ENCODE measurements around the gene BACH2. TPM values are rescaled to one million over a fixed set of nuclear protein-coding genes. Genes with fewer than 3 reads are reported as not detected.

BACH2 gene
- total RNA-seq, 1 experiment from 2014 or later: 2.5 TPM

GRCh38 chr6:89992818-89993217, 303.8 kb downstream of the BACH2 start:
- H3K36me3 ChIP-seq (replicated peaks; ENCODE audit: control insufficient read depth, insufficient read depth, low read length): no peaks in the 10 kb centered on the region
- H3K27me3 ChIP-seq (ENCODE audit: control insufficient read depth, insufficient read depth, low read length): no peaks in the 10 kb centered on the region
- DNase-seq: no peak
- H3K4me3 ChIP-seq (ENCODE audit: insufficient read depth, low read depth, low read length): no peak overlapping the region

DNA sequence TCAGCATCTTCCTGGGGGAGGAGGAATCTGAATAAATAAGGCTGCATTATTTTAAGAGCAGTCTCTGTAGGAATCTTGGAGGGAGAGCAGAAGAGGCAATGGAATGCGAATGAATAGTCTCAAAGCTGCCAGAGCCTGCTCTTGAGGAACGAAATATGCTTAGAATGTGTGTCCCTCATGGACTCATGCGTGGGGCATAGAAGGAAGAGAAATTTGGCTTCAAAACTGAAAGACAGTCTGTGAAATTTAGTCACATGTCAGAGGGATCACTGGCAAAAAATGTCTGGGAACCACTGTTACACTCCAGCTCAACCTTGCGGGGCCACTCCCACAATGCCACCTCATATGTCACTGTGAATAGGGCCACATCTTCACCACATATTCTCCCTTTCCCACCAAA, 306.9 kb downstream of the BACH2 start:
- H3K4me3 ChIP-seq (ENCODE audit: insufficient read depth, low read depth, low read length): no peak overlapping the region

DNA sequence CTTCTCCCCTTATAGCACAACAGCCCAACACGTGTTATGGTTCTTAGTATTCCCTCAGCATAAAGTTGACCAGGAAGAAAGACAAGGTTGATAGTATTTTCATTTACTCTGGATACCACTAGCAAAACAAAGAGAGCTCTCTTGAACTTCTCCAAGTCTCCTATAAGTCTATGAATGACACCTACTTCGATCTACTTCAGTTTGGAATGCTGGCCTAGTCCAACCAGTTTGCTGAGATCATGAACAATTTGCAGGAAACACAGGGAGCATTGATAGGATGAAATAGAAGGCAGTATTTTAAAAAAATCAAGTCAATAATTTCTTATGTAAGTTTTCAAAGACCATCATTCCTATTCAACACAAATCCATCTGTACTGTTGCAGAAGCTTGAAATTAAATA, 308.8 kb downstream of the BACH2 start:
- no peak for DNase-seq
- no peak overlapping the region for H3K4me3 ChIP-seq (ENCODE audit: insufficient read depth, low read depth, low read length)
- H3K27me3 ChIP-seq (ENCODE audit: control insufficient read depth, insufficient read depth, low read length): no peaks in the 10 kb centered on the region
- no peaks in the 10 kb centered on the region for H3K36me3 ChIP-seq (replicated peaks; ENCODE audit: control insufficient read depth, insufficient read depth, low read length)

More for the DNA sequence above, 306.9 kb downstream of the BACH2 start:
- H3K27me3 ChIP-seq (ENCODE audit: control insufficient read depth, insufficient read depth, low read length): no peaks in the 10 kb centered on the region
- H3K36me3 ChIP-seq (replicated peaks; ENCODE audit: control insufficient read depth, insufficient read depth, low read length): no peaks in the 10 kb centered on the region
- no peak for DNase-seq

GRCh38 chr6:89987140-89987539, 309.5 kb downstream of the BACH2 start:
- no peak for DNase-seq
- H3K36me3 ChIP-seq (replicated peaks; ENCODE audit: control insufficient read depth, insufficient read depth, low read length): no peaks in the 10 kb centered on the region
- no peaks in the 10 kb centered on the region for H3K27me3 ChIP-seq (ENCODE audit: control insufficient read depth, insufficient read depth, low read length)
- no peak overlapping the region for H3K4me3 ChIP-seq (ENCODE audit: insufficient read depth, low read depth, low read length)

DNA sequence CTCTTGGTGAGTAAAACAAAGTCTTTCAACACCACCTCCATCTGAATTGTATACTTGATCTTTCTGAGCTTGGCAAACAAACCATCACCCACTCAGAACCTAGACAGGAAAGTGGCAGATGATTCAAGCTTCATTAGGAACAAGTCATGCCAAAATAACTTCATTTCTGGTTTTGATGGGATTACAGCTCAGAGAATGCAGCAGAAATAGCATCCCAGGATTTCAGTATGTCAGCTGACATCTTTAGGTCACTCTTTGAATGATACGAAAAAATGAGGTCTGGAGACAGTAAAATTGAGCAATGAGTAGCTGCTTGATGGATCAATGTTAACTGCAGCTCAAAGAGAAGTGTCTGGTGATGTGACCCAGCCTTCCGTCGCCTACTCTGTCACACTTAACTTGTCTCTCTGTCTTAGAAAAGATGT, 310.0 kb downstream of the BACH2 start:
- no peaks in the 10 kb centered on the region for H3K36me3 ChIP-seq (replicated peaks; ENCODE audit: control insufficient read depth, insufficient read depth, low read length)
- H3K4me3 ChIP-seq (ENCODE audit: insufficient read depth, low read depth, low read length): no peak overlapping the region
- H3K27me3 ChIP-seq (ENCODE audit: control insufficient read depth, insufficient read depth, low read length): no peaks in the 10 kb centered on the region
- no peak for DNase-seq

- Histone ChIP-seq H3K36me3 (replicated peaks; ENCODE audit: control insufficient read depth, insufficient read depth, low read length) (no peaks in the 10 kb centered on the region), H3K27me3 (ENCODE audit: control insufficient read depth, insufficient read depth, low read length) (no peaks in the 10 kb centered on the region), H3K4me3 (ENCODE audit: insufficient read depth, low read depth, low read length) (no peak overlapping the region)
- peak; percentile 40 for DNase-seq
Measured at GRCh38 chr6:89985751-89986493, 310.7 kb downstream of the BACH2 start.

GRCh38 chr6:89984926-89985750, 311.5 kb downstream of the BACH2 start:
- Histone ChIP-seq H3K36me3 (replicated peaks; ENCODE audit: control insufficient read depth, insufficient read depth, low read length) (no peaks in the 10 kb centered on the region), H3K4me3 (ENCODE audit: insufficient read depth, low read depth, low read length) (no peak overlapping the region), H3K27me3 (ENCODE audit: control insufficient read depth, insufficient read depth, low read length) (no peaks in the 10 kb centered on the region)
- DNase-seq: peak; percentile 33

GRCh38 chr6:89980353-89980752, 316.3 kb downstream of the BACH2 start:
- H3K36me3 ChIP-seq (replicated peaks; ENCODE audit: control insufficient read depth, insufficient read depth, low read length): no peaks in the 10 kb centered on the region
- H3K4me3 ChIP-seq (ENCODE audit: insufficient read depth, low read depth, low read length): no peak overlapping the region
- DNase-seq: no peak
- no peaks in the 10 kb centered on the region for H3K27me3 ChIP-seq (ENCODE audit: control insufficient read depth, insufficient read depth, low read length)

DNA sequence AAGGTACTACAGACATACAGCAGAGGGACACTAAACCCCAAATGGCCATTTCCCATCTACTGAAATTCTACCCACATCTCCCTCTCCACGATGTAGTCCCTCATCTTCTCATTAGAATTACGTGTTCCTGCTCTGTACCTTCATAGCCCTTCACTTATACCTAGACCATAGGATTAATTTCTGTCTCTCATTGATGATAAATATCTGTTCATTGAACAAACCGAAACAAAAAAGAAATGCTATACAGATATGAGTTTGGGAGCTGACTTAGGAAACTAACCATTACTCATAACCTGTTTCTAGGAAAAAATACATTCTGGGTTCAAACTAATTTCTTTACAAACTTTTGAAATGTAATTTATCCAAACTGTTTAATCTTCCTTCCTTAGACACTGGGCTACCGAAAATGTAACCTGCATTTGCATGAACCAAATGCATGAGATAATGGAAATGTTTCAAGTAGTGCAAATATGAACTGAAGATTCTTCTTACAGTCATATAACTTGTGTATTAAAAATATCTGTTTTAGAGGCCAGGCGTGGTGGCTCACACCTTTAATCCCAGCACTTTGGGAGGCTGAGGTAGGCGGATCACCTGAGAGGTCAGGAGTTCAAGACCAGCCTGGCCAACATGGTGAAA, 317.0 kb downstream of the BACH2 start:
- H3K4me3 ChIP-seq (ENCODE audit: insufficient read depth, low read depth, low read length): no peak overlapping the region
- no peaks in the 10 kb centered on the region for H3K27me3 ChIP-seq (ENCODE audit: control insufficient read depth, insufficient read depth, low read length)
- DNase-seq: no peak
- no peaks in the 10 kb centered on the region for H3K36me3 ChIP-seq (replicated peaks; ENCODE audit: control insufficient read depth, insufficient read depth, low read length)

GRCh38 chr6:89978749-89979145, 317.9 kb downstream of the BACH2 start:
- H3K36me3 ChIP-seq (replicated peaks; ENCODE audit: control insufficient read depth, insufficient read depth, low read length): no peaks in the 10 kb centered on the region
- peak; percentile 29 for DNase-seq
- H3K27me3 ChIP-seq (ENCODE audit: control insufficient read depth, insufficient read depth, low read length): no peaks in the 10 kb centered on the region
- H3K4me3 ChIP-seq (ENCODE audit: insufficient read depth, low read depth, low read length): no peak overlapping the region

- Histone ChIP-seq H3K4me3 (ENCODE audit: insufficient read depth, low read depth, low read length) (no peak overlapping the region), H3K27me3 (ENCODE audit: control insufficient read depth, insufficient read depth, low read length) (no peaks in the 10 kb centered on the region), H3K36me3 (replicated peaks; ENCODE audit: control insufficient read depth, insufficient read depth, low read length) (no peaks in the 10 kb centered on the region)
- no peak for DNase-seq
Measured at GRCh38 chr6:89977808-89978748, 318.6 kb downstream of the BACH2 start.

DNA sequence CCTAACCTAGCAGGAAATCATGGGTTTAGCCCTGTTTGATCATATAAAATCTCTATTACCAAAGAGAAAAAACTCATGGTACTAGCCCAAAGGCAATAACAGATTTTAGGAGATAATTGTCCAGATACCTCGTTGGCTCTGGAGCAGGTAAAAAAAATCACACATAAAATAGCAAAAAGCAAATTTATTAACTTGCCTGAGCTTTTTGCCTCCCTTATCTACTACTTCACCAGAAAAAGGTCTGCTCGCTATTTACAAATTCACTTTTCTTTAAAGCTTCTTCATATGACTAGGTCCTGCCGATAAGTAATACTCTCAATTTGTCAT, 320.0 kb downstream of the BACH2 start:
- no peaks in the 10 kb centered on the region for H3K27me3 ChIP-seq (ENCODE audit: control insufficient read depth, insufficient read depth, low read length)
- no peaks in the 10 kb centered on the region for H3K36me3 ChIP-seq (replicated peaks; ENCODE audit: control insufficient read depth, insufficient read depth, low read length)
- no peak for DNase-seq
- H3K4me3 ChIP-seq (ENCODE audit: insufficient read depth, low read depth, low read length): no peak overlapping the region

DNA sequence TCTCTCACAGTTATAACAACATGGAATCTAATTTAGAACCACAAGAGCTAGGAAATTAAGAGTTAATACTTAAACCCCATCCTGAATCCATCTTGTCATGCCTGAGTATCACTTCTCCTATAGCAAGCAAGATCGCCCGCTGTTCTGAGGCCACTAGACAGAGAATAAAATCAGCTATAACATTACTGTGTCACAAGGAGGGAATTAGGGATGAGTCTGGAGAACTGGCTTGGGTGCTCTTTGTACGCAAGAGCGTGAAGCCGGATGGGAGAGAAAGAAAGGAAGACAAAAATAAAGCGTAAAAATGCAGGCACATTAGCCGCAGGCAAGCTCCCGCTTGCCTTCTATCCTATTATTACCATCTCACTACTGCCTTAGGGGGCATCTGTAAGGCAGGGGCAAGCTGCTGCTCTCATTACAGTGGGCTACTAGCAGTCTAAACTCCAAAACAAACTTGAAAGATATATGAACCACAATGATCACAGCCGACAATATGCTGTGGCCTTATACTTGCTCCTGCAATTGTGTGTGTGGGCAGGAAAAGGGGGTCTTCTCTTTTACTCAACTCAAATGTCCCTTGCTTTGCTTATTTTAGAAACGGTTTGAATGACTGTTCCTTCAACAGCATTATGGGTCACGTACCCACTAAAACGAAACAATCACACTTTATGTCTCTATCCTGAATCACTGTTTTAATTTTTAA, 320.5 kb downstream of the BACH2 start:
- Histone ChIP-seq H3K27me3 (ENCODE audit: control insufficient read depth, insufficient read depth, low read length) (no peaks in the 10 kb centered on the region), H3K4me3 (ENCODE audit: insufficient read depth, low read depth, low read length) (no peak overlapping the region), H3K36me3 (replicated peaks; ENCODE audit: control insufficient read depth, insufficient read depth, low read length) (no peaks in the 10 kb centered on the region)
- DNase-seq: no peak

GRCh38 chr6:89975366-89975765, 321.3 kb downstream of the BACH2 start:
- H3K27me3 ChIP-seq (ENCODE audit: control insufficient read depth, insufficient read depth, low read length): no peaks in the 10 kb centered on the region
- H3K36me3 ChIP-seq (replicated peaks; ENCODE audit: control insufficient read depth, insufficient read depth, low read length): no peaks in the 10 kb centered on the region
- no peak overlapping the region for H3K4me3 ChIP-seq (ENCODE audit: insufficient read depth, low read depth, low read length)
- DNase-seq: no peak

Measured in H7 (cell line).